ENCODE data around the gene FUT8.

The FUT8 gene

GRCh38 chr14:65438266-65438933, 25.9 kb downstream of the FUT8 start:
- no peak for TF ChIP-seq FOXM1 (IDR thresholded peaks at IDR 0.05; ENCODE audit: borderline replicate concordance, low read depth)
- no peak for TF ChIP-seq TAF1 (IDR thresholded peaks at IDR 0.05; ENCODE audit: low read depth)
- TF ChIP-seq EP300 (IDR thresholded peaks at IDR 0.05; ENCODE audit: borderline replicate concordance): no peak
- TF ChIP-seq YY1 (IDR thresholded peaks at IDR 0.05; ENCODE audit: low read depth): no peak

GRCh38 chr14:65439117-65439516, 26.6 kb downstream of the FUT8 start:
- no peak for TF ChIP-seq TCF12 (IDR thresholded peaks at IDR 0.05; ENCODE audit: low read depth)

- no peak for TF ChIP-seq CREB1 (IDR thresholded peaks at IDR 0.05; ENCODE audit: low read depth)
- TF ChIP-seq FOXM1 (IDR thresholded peaks at IDR 0.05; ENCODE audit: borderline replicate concordance, low read depth): no peak
- no peak for TF ChIP-seq TEAD4 (IDR thresholded peaks at IDR 0.05)
These were observed 27.7 kb downstream of the FUT8 start for GRCh38 chr14:65440230-65440629.

- TF ChIP-seq MAX (IDR thresholded peaks at IDR 0.05) (no peak), FOXM1 (IDR thresholded peaks at IDR 0.05; ENCODE audit: borderline replicate concordance, low read depth) (no peak), TAF1 (IDR thresholded peaks at IDR 0.05; ENCODE audit: low read depth) (no peak), NFIC (IDR thresholded peaks at IDR 0.05) (no peak), EP300 (IDR thresholded peaks at IDR 0.05; ENCODE audit: borderline replicate concordance) (no peak), RAD21 (IDR thresholded peaks at IDR 0.05; ENCODE audit: low read depth) (no peak)
- TF ChIP-seq, protein P1, sequence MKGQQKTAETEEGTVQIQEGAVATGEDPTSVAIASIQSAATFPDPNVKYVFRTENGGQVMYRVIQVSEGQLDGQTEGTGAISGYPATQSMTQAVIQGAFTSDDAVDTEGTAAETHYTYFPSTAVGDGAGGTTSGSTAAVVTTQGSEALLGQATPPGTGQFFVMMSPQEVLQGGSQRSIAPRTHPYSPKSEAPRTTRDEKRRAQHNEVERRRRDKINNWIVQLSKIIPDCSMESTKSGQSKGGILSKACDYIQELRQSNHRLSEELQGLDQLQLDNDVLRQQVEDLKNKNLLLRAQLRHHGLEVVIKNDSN (IDR thresholded peaks at IDR 0.05): no peak
These were observed 31.7 kb downstream of the FUT8 start for GRCh38 chr14:65444230-65444629.

- TF ChIP-seq NFIC (IDR thresholded peaks at IDR 0.05) (no peak), CEBPB (IDR thresholded peaks at IDR 0.05) (no peak), RAD21 (IDR thresholded peaks at IDR 0.05; ENCODE audit: low read depth) (no peak), MAX (IDR thresholded peaks at IDR 0.05) (no peak), ZBTB7A (IDR thresholded peaks at IDR 0.05; ENCODE audit: low read depth) (no peak)
These were observed 33.6 kb downstream of the FUT8 start for GRCh38 chr14:65446159-65446558.

- TF ChIP-seq TEAD4 (IDR thresholded peaks at IDR 0.05): no peak
- TF ChIP-seq ZBTB7A (IDR thresholded peaks at IDR 0.05; ENCODE audit: low read depth): no peak
- TF ChIP-seq, protein P1 (IDR thresholded peaks at IDR 0.05): no peak
- TF ChIP-seq CREB1 (IDR thresholded peaks at IDR 0.05; ENCODE audit: low read depth): no peak
- TF ChIP-seq EP300 (IDR thresholded peaks at IDR 0.05; ENCODE audit: borderline replicate concordance): no peak
- TF ChIP-seq CEBPB (IDR thresholded peaks at IDR 0.05): no peak
- no peak for TF ChIP-seq TCF12 (IDR thresholded peaks at IDR 0.05; ENCODE audit: low read depth)
- TF ChIP-seq FOXM1 (IDR thresholded peaks at IDR 0.05; ENCODE audit: borderline replicate concordance, low read depth): no peak
- no peak for TF ChIP-seq MAX (IDR thresholded peaks at IDR 0.05)
- TF ChIP-seq EGR1 (IDR thresholded peaks at IDR 0.05): no peak
These were observed 37.1 kb downstream of the FUT8 start for GRCh38 chr14:65449647-65450046.

DNA sequence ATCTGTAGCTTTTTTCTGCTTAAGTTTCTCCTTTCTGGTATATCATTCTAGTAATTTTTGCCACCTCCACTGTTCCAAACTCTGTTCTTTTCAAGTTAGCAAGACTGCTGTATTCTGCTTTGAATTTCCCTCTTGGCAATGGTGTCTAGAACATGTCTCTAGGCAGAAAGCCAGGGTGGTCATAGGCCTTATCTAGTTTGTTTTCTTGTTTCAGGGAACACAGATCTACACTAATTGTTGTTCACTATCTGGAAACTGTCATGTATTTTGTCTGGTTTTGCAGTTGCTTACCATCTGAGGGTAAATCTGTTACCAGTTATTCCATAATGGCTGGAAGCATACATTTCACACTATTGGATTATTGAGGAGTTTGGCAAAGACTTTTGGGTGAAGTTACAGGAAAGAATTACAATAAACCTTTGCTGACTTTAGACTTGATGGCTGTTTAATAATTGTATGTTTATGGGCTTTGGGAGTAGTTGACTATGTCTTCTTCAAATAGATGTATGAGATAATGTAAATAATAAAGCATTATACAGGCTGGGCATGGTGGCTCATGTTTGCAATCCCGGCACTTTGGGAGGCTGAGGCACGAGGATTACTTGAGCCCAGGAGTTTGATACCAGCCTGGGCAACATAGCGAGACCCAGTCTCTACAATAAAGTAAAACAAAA, 41.4 kb downstream of the FUT8 start:
- TF ChIP-seq YY1 (IDR thresholded peaks at IDR 0.05; ENCODE audit: low read depth) (no peak), RAD21 (IDR thresholded peaks at IDR 0.05; ENCODE audit: low read depth) (no peak), CEBPB (IDR thresholded peaks at IDR 0.05) (no peak), EGR1 (IDR thresholded peaks at IDR 0.05) (no peak), EP300 (IDR thresholded peaks at IDR 0.05; ENCODE audit: borderline replicate concordance) (no peak), ZBTB7A (IDR thresholded peaks at IDR 0.05; ENCODE audit: low read depth) (no peak)
- TF ChIP-seq, protein P1 (IDR thresholded peaks at IDR 0.05): no peak

GRCh38 chr14:65456247-65456646, 43.7 kb downstream of the FUT8 start:
- TF ChIP-seq RAD21 (IDR thresholded peaks at IDR 0.05; ENCODE audit: low read depth) (no peak), MAX (IDR thresholded peaks at IDR 0.05) (no peak), ZBTB7A (IDR thresholded peaks at IDR 0.05; ENCODE audit: low read depth) (no peak), NFIC (IDR thresholded peaks at IDR 0.05) (no peak), TCF12 (IDR thresholded peaks at IDR 0.05; ENCODE audit: low read depth) (no peak), EGR1 (IDR thresholded peaks at IDR 0.05) (no peak), TEAD4 (IDR thresholded peaks at IDR 0.05) (no peak)

DNA sequence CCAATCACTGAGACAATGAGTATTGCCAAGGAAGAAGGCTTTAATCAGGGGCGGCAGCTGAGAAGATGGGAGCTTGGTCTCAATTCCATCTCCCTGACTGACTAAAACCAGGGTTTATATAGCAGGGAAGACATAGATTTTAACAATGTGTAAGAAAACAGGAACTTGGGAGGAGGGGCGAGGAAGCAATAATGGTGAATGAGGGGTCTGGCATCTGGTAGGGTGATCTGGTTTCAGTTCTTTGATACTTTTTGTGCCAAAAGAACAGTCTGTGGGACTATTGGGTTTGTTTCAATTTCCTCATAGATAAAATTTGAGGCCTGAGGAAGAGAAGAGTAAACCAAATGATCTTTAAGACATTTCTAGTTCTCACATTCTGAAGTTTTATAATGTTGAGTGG, 49.2 kb downstream of the FUT8 start:
- TF ChIP-seq NFIC (IDR thresholded peaks at IDR 0.05) (no peak), CEBPB (IDR thresholded peaks at IDR 0.05) (no peak), ZBTB7A (IDR thresholded peaks at IDR 0.05; ENCODE audit: low read depth) (no peak), CREB1 (IDR thresholded peaks at IDR 0.05; ENCODE audit: low read depth) (no peak), TCF12 (IDR thresholded peaks at IDR 0.05; ENCODE audit: low read depth) (no peak), MAX (IDR thresholded peaks at IDR 0.05) (no peak), EGR1 (IDR thresholded peaks at IDR 0.05) (no peak), FOXM1 (IDR thresholded peaks at IDR 0.05; ENCODE audit: borderline replicate concordance, low read depth) (no peak), EP300 (IDR thresholded peaks at IDR 0.05; ENCODE audit: borderline replicate concordance) (no peak), TAF1 (IDR thresholded peaks at IDR 0.05; ENCODE audit: low read depth) (no peak), RAD21 (IDR thresholded peaks at IDR 0.05; ENCODE audit: low read depth) (no peak)
- TF ChIP-seq, protein P2, sequence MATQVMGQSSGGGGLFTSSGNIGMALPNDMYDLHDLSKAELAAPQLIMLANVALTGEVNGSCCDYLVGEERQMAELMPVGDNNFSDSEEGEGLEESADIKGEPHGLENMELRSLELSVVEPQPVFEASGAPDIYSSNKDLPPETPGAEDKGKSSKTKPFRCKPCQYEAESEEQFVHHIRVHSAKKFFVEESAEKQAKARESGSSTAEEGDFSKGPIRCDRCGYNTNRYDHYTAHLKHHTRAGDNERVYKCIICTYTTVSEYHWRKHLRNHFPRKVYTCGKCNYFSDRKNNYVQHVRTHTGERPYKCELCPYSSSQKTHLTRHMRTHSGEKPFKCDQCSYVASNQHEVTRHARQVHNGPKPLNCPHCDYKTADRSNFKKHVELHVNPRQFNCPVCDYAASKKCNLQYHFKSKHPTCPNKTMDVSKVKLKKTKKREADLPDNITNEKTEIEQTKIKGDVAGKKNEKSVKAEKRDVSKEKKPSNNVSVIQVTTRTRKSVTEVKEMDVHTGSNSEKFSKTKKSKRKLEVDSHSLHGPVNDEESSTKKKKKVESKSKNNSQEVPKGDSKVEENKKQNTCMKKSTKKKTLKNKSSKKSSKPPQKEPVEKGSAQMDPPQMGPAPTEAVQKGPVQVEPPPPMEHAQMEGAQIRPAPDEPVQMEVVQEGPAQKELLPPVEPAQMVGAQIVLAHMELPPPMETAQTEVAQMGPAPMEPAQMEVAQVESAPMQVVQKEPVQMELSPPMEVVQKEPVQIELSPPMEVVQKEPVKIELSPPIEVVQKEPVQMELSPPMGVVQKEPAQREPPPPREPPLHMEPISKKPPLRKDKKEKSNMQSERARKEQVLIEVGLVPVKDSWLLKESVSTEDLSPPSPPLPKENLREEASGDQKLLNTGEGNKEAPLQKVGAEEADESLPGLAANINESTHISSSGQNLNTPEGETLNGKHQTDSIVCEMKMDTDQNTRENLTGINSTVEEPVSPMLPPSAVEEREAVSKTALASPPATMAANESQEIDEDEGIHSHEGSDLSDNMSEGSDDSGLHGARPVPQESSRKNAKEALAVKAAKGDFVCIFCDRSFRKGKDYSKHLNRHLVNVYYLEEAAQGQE (IDR thresholded peaks at IDR 0.05; ENCODE audit: low read depth): no peak
- TF ChIP-seq, protein P1 (IDR thresholded peaks at IDR 0.05): no peak

All from Ishikawa (cell line).